GM19438 (cell line): ENCODE results near the gene GPX8.

Source experiments
- ATAC-seq: cut with Tn5 transposase; IDR thresholded peaks from one replicate; pipeline ENCODE4 v1.9.1; 2021; ENCODE audit warnings: low read depth; ENCODE audit not compliant: unreplicated experiment

Gene GPX8

GRCh38 chr5:55159763-55160492 is at the start of gene GPX8:
Gene GPX8 (plus strand): TSS chr5:55160171. CDS start chr5:55160193, 22 bp downstream.
- no peak for ATAC-seq

- ATAC-seq = no peak
These were observed 49.8 kb upstream of the GPX8 start for GRCh38 chr5:55110217-55110616.

- ATAC-seq = no peak
These were observed 46.6 kb upstream of the GPX8 start for GRCh38 chr5:55113327-55113726.

- no peak for ATAC-seq
These were observed 45.9 kb upstream of the GPX8 start for GRCh38 chr5:55114061-55114460.

- ATAC-seq = no peak
These were observed 36.6 kb upstream of the GPX8 start for GRCh38 chr5:55123365-55123764.

- ATAC-seq = no peak
These were observed 25.8 kb upstream of the GPX8 start for GRCh38 chr5:55134053-55134722.

GRCh38 chr5:55136521-55136920 is 23.4 kb upstream of the GPX8 start:
- ATAC-seq = no peak

GRCh38 chr5:55140908-55141665 is 18.9 kb upstream of the GPX8 start:
- ATAC-seq = no peak

- no peak for ATAC-seq
These were observed 17.9 kb upstream of the GPX8 start for GRCh38 chr5:55141945-55142690.

GRCh38 chr5:55143624-55144023 is 16.3 kb upstream of the GPX8 start:
- ATAC-seq = no peak

- ATAC-seq = no peak
These were observed 13.9 kb upstream of the GPX8 start for GRCh38 chr5:55146080-55146479.

- ATAC-seq = peak; percentile 72
These were observed 13.3 kb upstream of the GPX8 start for GRCh38 chr5:55146543-55147151.

GRCh38 chr5:55149308-55149795 is 10.6 kb upstream of the GPX8 start:
- no peak for ATAC-seq

GRCh38 chr5:55151923-55152842 is 7.8 kb upstream of the GPX8 start:
- ATAC-seq = no peak

- no peak for ATAC-seq
These were observed 5.1 kb upstream of the GPX8 start for GRCh38 chr5:55154873-55155272.

GRCh38 chr5:55160493-55161209 is 680 bp downstream of the GPX8 start:
- no peak for ATAC-seq

- ATAC-seq = no peak
These were observed 2.7 kb downstream of the GPX8 start for GRCh38 chr5:55162666-55163065.

GRCh38 chr5:55171471-55171870 is 11.5 kb downstream of the GPX8 start:
- no peak for ATAC-seq
